ENCODE data around the gene KCNJ9.
A peak's percentile ranks its signal among the peaks of the same experiment; 100 is the strongest.

KCNJ9 gene

DNA sequence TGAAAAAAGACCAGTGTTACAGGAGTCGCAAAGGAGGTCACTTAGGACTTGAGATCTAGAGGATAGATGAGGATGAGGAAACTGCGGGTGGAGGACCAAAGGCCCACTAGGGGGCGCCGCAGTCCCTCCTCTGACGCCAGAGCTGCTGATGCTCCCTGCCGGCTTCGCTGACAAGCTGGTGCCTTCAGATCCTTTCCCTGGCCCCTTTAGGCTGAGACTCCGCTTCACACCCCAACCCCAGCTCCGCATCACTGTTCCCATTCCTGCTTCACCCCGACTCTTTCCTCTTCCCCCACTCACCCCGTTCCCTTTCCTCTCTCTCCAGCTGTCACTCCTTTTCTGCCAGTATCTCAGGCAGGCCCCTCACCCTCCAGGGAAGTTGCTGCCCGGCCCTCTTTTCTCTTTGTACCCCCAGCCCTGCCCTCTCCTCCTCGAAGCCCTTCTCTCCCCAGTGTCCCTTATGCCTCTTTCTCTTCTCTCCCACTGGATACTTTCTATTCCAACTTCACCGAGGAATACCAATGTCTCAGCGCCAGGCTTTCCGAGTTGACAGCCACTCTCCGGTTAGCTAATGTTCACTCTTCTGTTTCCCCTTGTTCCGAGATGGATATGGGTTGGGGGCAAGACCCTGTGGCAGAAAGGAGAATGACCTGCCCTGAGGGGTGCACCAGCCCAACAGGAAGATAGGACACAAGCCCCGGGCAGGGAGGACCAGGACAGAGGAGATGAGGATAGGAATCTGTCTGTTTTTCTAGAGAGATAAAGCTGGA lies 4.5 kb downstream of the KCNJ9 start:
- Histone ChIP-seq H3K79me2 (ENCODE audit: control insufficient read depth, low read length) (no peaks in the 10 kb centered on the region), H3F3A (ENCODE audit: control insufficient read depth, insufficient read depth) (0 out of 2 replicates have a peak, but pooled peaks cover 2% of the 10 kb centered on the region), H3K36me3 (ENCODE audit: control insufficient read depth, low read length) (peaks cover 2% of the 10 kb centered on the region; the same call in 1 of the 2 replicates), H3K4me1 (ENCODE audit: control insufficient read depth, low read length) (no peaks in the 10 kb centered on the region), H3K9me3 (ENCODE audit: control insufficient read depth, insufficient read depth, low read length) (no peaks in the 10 kb centered on the region), H3K27ac (ENCODE audit: low read depth, low read length) (no peak overlapping the region), H4K20me1 (ENCODE audit: control insufficient read depth, insufficient read depth, low read depth, low read length) (no peaks in the 10 kb centered on the region), H3K27me3 (ENCODE audit: control insufficient read depth, low read length) (peaks cover 2% of the 10 kb centered on the region), H3K9me2 (replicated peaks; ENCODE audit: control insufficient read depth, low read length) (no peaks in the 10 kb centered on the region), H3K4me3 (ENCODE audit: low read length) (no peak overlapping the region), H3K4me2 (ENCODE audit: low read length) (no peak overlapping the region)
- TF ChIP-seq, protein P1, sequence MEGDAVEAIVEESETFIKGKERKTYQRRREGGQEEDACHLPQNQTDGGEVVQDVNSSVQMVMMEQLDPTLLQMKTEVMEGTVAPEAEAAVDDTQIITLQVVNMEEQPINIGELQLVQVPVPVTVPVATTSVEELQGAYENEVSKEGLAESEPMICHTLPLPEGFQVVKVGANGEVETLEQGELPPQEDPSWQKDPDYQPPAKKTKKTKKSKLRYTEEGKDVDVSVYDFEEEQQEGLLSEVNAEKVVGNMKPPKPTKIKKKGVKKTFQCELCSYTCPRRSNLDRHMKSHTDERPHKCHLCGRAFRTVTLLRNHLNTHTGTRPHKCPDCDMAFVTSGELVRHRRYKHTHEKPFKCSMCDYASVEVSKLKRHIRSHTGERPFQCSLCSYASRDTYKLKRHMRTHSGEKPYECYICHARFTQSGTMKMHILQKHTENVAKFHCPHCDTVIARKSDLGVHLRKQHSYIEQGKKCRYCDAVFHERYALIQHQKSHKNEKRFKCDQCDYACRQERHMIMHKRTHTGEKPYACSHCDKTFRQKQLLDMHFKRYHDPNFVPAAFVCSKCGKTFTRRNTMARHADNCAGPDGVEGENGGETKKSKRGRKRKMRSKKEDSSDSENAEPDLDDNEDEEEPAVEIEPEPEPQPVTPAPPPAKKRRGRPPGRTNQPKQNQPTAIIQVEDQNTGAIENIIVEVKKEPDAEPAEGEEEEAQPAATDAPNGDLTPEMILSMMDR (IDR thresholded peaks at IDR 0.05; ENCODE audit: low read depth, low read length, poor library complexity, severe bottlenecking), result peak; percentile 79
- no peak for TF ChIP-seq EZH2phosphoT487 (IDR thresholded peaks at IDR 0.05; ENCODE audit: borderline replicate concordance, low read length)

DNA sequence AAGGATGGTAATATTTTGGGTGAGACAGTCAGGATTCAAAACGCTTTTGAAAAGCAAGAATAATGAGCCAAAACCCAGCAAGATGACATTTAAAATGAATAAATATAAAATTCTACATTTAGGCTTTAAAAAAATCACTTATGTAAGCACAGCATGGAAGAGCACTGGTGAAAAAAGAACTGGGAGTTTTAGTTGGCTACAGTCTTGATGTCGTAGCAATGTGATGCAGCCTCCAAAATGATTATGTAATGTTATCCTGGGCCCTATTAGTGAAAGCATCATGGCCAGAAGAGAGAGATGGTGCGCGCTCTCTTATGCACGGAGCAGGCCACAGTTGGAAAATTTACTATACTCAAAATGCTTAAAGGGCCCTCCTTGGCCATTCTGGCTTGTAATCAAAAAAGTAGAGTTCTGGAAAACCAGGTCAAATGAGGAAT lies 5.1 kb downstream of the KCNJ9 start:
- H3K36me3 ChIP-seq (ENCODE audit: control insufficient read depth, low read length), result peaks cover 2% of the 10 kb centered on the region; the same call in 1 of the 2 replicates
- H3K4me1 ChIP-seq (ENCODE audit: control insufficient read depth, low read length), result no peaks in the 10 kb centered on the region
- H3K4me2 ChIP-seq (ENCODE audit: low read length), result no peak overlapping the region
- no peaks in the 10 kb centered on the region for H3K27me3 ChIP-seq (ENCODE audit: control insufficient read depth, low read length)
- no peaks in the 10 kb centered on the region for H3K9me2 ChIP-seq (replicated peaks; ENCODE audit: control insufficient read depth, low read length)
- TF ChIP-seq, protein P1 (IDR thresholded peaks at IDR 0.05; ENCODE audit: low read depth, low read length, poor library complexity, severe bottlenecking), result no peak
- TF ChIP-seq EZH2phosphoT487 (IDR thresholded peaks at IDR 0.05; ENCODE audit: borderline replicate concordance, low read length), result no peak
- 0 out of 2 replicates have a peak, but pooled peaks cover 2% of the 10 kb centered on the region for H3F3A ChIP-seq (ENCODE audit: control insufficient read depth, insufficient read depth)
- H3K27ac ChIP-seq (ENCODE audit: low read depth, low read length), result no peak overlapping the region
- no peak overlapping the region for H3K4me3 ChIP-seq (ENCODE audit: low read length)
- no peaks in the 10 kb centered on the region for H3K9me3 ChIP-seq (ENCODE audit: control insufficient read depth, insufficient read depth, low read length)
- no peaks in the 10 kb centered on the region for H3K79me2 ChIP-seq (ENCODE audit: control insufficient read depth, low read length)
- H4K20me1 ChIP-seq (ENCODE audit: control insufficient read depth, insufficient read depth, low read depth, low read length), result no peaks in the 10 kb centered on the region

DNA sequence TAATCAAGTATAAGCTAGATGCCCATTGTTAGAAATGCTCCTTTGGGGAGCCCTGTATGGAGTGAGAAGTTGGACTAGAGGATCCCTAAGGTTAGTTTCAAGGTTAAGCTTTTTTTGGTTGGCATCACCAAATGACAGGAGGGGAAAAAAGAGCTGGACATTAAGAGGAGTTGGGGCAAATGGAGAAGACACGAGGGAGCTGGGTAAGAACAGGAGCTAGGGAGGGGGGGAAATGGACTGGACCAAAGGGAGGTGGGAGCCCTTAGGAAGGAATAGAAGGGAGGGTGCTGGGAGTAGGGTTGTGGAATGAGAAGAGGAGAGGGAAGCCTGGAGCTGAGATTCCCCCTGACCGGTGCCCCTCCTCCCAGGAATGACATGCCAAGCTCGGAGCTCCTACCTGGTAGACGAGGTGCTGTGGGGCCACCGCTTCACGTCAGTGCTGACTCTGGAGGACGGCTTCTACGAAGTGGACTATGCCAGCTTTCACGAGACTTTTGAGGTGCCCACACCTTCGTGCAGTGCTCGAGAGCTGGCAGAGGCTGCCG lies 5.9 kb downstream of the KCNJ9 start:
- Histone ChIP-seq H3K9me2 (replicated peaks; ENCODE audit: control insufficient read depth, low read length) (no peaks in the 10 kb centered on the region), H3K4me1 (ENCODE audit: control insufficient read depth, low read length) (no peaks in the 10 kb centered on the region), H3K27me3 (ENCODE audit: control insufficient read depth, low read length) (no peaks in the 10 kb centered on the region), H3K4me3 (ENCODE audit: low read length) (no peak overlapping the region), H3K36me3 (ENCODE audit: control insufficient read depth, low read length) (peaks cover 7% of the 10 kb centered on the region; the same call in 1 of the 2 replicates), H3K79me2 (ENCODE audit: control insufficient read depth, low read length) (no peaks in the 10 kb centered on the region), H3F3A (ENCODE audit: control insufficient read depth, insufficient read depth) (0 out of 2 replicates have a peak, but pooled peaks cover 2% of the 10 kb centered on the region), H4K20me1 (ENCODE audit: control insufficient read depth, insufficient read depth, low read depth, low read length) (no peaks in the 10 kb centered on the region), H3K4me2 (ENCODE audit: low read length) (no peak overlapping the region), H3K9me3 (ENCODE audit: control insufficient read depth, insufficient read depth, low read length) (no peaks in the 10 kb centered on the region), H3K27ac (ENCODE audit: low read depth, low read length) (no peak overlapping the region)
- TF ChIP-seq, protein P1 (IDR thresholded peaks at IDR 0.05; ENCODE audit: low read depth, low read length, poor library complexity, severe bottlenecking), result no peak
- TF ChIP-seq EZH2phosphoT487 (IDR thresholded peaks at IDR 0.05; ENCODE audit: borderline replicate concordance, low read length), result no peak
